ENCODE results near the gene HIGD2B.
A peak's percentile ranks its signal among the peaks of the same experiment; 100 is the strongest.
"Not testable (repeated sequence)": the region's sequence is repeated elsewhere in the genome, so short reads cannot be mapped to it uniquely, and the experiment has no call there.

Gene HIGD2B

DNA sequence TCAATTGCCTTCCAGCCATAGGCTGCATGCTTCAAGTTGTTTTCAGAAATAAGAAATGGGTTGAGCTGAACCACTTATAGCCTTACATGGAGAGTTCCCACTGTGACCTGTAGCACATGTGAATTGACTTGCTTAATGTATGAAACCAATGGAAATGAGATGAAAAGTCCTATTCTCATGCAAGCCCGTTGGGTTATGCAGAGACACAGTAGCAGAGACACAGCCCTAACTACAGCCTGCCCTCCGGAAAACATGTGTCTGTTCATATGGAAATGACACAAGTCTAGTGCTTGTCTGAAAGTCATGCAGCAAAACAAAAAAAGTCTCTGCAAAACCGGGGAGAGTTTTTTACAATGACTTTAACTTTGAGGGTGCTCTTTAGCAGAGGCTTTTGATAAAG, 14.5 kb downstream of the HIGD2B start:
- no peak for DNase-seq

DNA sequence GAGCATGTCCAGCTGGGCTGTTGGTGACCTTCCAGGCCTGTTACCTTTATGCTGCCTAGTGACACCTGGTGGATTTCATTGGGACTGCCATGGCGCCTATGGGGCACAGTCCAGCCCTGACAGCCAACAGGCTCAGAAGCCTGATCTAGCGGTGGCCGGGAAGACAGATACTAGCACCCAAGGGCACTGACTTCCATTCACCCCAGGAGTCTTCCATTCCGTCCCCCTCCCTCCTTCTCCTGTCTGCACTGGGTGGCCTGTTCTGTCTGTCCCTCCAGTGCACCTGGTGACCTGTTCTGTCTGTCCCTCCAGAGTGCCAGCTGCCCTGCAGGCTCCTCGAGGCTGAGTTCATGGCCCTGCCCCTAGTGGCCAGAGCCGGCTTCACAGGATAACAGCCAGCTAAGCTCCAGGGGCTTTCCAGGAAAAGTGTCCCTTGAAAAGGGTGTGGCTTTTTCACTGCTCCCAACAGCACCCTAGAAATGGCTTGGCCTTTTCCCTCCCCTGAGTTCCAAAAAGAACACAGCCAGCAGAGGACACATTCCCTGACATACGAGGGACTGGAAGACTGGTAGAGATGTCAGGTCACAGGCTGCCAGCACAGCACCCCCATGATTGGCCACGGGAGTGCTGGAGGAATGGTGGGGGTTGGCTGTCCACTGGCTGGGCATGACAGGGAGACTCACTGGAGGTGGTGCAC, 15.2 kb downstream of the HIGD2B start:
- peak; percentile 73 for DNase-seq

DNA sequence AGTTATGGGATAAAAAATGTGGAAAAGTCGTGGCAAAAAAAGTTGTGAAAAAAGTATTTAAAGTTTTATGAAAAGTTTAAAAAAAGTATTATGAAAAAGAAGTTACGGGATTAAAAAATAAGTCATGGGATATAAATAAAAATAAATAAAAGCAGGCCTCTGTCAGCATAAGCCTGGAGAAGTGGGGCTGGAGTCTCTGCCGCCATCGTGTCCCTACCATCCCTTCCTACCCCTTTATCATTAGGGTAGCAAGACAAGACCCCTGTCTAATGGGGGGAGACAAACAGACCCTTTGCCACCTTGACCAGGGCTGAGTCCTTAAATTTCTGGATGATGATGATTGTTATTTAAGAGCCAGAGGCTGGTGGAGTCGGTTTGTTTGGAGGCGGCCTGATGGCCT, 16.2 kb downstream of the HIGD2B start:
- not testable (repeated sequence) for DNase-seq

DNA sequence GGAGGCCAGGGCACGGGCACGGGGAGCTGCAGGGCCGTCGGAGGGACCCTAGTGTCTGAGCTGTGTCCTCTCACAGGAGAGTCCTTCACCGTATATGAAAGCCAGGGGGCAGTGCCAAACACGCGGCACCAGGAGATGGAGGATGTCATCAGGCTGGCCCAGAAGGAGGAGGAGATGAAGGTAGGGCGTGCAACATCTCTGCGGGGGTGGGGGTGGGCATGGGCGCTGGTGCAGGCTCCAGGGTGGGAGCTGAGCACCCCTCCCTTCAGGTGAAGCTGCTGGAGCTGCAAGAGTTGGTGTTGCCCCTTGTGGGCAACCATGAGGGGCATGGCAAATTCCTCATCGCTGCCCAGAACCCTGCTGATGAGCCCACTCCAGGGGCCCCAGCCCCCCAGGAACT, 20.3 kb downstream of the HIGD2B start:
- DNase-seq, result not testable (repeated sequence)

GRCh38 chr15:72663931-72664330, 22.1 kb downstream of the HIGD2B start:
- DNase-seq, result not testable (repeated sequence)

- DNase-seq, result not testable (repeated sequence)
Measured at GRCh38 chr15:72661081-72661480, 24.9 kb downstream of the HIGD2B start.

GRCh38 chr15:72656014-72656413, 30.0 kb downstream of the HIGD2B start:
- not testable (repeated sequence) for DNase-seq

- DNase-seq, result not testable (repeated sequence)
Measured at GRCh38 chr15:72654397-72654796, 31.6 kb downstream of the HIGD2B start, which contains the start of gene GOLGA6B. Gene GOLGA6B (plus strand): TSS chr15:72654697. CDS start chr15:72654738, 41 bp downstream.

GRCh38 chr15:72648631-72649253, 37.2 kb downstream of the HIGD2B start:
- DNase-seq, result not testable (repeated sequence)

DNA sequence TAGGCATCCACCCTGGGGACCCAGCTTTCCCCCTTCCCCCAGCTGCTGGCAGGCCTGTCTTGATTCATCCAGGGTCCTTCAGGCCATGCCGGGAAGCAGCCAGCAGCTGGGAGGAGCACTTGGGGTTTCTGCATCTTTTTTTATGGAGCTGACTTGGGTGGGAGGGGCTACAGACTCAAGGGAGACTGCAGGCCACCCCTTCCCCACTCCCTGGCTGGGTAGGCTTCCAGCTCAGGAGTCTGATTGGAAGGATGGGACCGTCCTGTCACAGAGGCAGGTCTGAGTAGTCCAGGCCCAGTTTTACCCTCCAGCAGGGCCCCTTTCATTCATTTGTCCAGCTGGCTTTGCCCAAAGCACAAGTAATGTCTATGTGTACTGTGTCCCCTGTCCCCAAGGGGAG, 43.7 kb downstream of the HIGD2B start:
- DNase-seq, result not testable (repeated sequence)

DNA sequence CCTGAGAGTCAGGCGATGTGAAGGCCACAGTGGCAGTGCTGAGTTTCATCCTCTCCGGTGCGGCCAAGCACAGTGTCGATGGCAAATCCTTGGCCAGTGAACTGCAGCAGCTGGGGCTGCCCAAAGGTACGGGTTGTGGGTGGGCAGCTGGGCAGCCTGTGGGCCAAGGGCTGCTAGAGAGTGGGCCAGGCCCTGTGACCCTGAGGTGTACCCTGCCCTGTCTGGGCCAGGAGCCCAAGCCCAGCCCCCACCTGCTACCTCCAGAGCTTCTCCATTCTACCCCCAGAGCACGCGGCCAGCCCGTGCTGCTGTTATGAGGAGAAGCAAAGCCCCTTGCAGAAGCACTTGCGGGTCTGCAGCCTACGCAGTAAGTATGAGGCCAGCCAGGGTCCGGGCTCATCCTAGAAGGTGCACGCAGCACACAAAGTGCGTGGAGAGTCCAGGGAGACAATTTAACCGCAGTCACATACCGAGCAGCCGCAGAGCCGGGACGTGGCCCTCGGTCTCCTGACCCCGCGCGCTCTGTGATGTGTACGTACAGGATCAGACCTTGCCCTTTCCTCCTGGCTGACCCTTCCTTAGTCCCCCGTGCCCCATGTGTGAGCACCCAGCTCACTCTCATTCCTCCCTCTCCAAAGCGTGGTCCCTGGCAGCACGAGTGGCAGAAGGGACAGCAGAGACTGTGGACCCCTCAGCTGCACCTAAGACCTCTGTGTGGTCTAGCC, 46.1 kb downstream of the HIGD2B start:
- not testable (repeated sequence) for DNase-seq

DNA sequence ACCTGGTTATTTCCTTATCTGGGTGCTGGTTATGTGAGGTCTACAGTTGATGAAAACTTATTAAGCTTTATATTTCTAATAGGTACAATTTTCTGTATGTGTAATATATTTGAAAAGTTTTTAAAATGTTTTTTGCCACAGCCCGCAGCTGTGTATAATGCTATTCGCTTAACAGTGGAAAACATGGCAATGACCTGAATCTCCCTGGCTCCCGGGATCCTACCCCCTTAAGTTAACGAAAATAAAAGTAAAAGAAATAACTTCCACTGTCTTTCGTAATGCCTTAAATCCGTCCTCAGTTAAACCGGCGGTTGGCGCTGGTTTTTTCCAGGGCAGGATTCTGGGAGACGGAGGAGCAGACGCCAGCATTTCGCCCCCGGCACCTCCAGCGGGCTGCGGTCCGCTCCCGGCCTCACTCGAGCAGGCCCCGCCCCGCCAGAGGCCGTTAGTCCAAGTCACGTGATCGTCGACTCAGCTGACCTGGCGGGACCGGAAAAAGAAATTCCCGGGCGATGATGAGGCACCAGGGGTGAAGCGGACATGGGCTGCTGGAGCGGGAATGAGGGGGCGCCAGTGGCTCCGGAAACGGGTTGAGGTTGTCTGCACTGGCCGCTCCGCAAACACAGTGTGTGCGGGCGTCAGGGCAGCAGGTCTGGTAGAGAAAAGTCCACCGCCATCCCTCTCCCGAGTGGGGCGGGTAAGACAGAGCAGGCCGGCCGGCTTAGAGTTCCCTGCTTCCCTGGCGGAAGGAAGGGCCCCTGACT, 49.3 kb downstream of the HIGD2B start:
- peak; percentile 88 for DNase-seq

DNA sequence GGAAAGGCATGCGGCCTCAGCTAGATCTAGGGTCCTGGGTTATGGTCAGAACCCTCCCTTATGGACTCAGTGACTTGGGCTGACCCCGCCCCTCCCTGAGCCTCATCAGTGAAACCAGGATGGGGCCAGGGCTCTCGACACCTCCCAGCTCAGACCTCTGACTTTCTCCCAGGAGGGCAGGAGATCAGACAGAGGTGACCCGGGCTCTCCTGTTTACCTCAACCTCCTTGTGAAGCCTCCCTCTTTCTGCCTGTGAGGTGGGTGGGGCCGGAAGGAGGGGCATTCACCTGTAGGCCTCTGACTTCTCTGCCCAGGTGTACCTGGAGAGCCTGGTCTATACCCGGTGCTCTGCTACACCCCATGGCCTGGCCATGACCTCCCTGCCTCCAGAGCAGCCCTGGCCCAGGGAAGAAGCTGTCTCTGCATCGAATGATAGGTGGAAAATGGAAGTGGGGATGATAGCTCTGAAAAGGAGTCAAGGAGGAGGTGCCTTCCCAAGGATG, 56.9 kb downstream of the HIGD2B start:
- DNase-seq, result not testable (repeated sequence)

GRCh38 chr15:72628249-72629067, 57.5 kb downstream of the HIGD2B start:
- DNase-seq, result not testable (repeated sequence)

DNA sequence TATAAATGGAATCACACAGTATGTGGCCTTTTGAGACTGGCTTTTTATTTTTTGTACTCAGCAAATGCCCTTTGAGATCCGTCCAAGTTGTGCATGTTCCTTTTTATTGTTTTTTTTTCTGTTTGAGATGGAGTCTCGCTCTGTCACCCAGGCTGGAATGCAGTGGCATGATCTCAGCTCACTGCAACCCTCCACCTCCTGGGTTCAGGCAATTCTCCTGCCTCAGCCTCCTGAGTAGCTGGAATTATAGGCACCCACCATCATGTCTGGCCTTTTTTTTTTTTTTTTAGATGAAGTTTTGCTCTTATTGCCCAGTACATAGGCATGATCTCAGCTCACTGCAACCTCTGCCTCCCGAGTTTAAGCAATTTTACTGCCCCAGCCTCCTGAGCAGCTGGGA, 59.8 kb downstream of the HIGD2B start:
- not testable (repeated sequence) for DNase-seq

Measured in EL (cell line).